Hair follicle dermal papilla cell (primary cell): ENCODE measurements around the gene KRT6C. TPM values are rescaled to one million over a fixed set of nuclear protein-coding genes. Genes with fewer than 3 reads are reported as not detected.

ENCODE experiments used
- total RNA-seq: library from RNA; depleted of rRNA; stranded (reverse); fragments of >200 nt; gene quantifications from 2 replicates; pipeline ENCODE4 v1.2.3, GENCODE V29; 2012

Gene KRT6C
- total RNA-seq: not detected in 2 replicates

GRCh38 chr12:52473768-52474167, at the start of gene KRT6C:
Gene KRT6C (minus strand): TSS chr12:52473805. CDS start chr12:52473737, 68 bp downstream.

GRCh38 chr12:52519826-52520662, 46.4 kb upstream of the KRT6C start, which contains the start of gene KRT5:
Gene KRT5 (minus strand): TSS chr12:52520394. CDS start chr12:52520296, 98 bp downstream.

GRCh38 chr12:52493172-52493571, 19.6 kb upstream of the KRT6C start, which contains the start of gene KRT6A:
Gene KRT6A (minus strand): TSS chr12:52493257. CDS start chr12:52493188, 69 bp downstream.

GRCh38 chr12:52452101-52452500, 21.5 kb downstream of the KRT6C start, which contains the start of gene KRT6B:
Gene KRT6B (minus strand): TSS chr12:52452146. CDS start chr12:52452078, 68 bp downstream.

GRCh38 chr12:52434081-52434733, 39.4 kb downstream of the KRT6C start, which contains the start of gene KRT75:
Gene KRT75 (minus strand): TSS chr12:52434371. CDS start chr12:52434304, 67 bp downstream.

Other genes with a start within 250 kb of the KRT6C start
- gene KRT7, start 240.6 kb downstream of the KRT6C start, total RNA-seq: 17.0 and 21.6 TPM in 2 replicates
- gene KRT86, start 199.2 kb downstream of the KRT6C start, total RNA-seq: under 0.01 TPM in 1 of 2 replicates, not detected in the other
- gene KRT81, start 182.3 kb downstream of the KRT6C start, total RNA-seq: 0.12 TPM in 1 of 2 replicates, not detected in the other
- not detected in 2 replicates for gene KRT83, start 152.4 kb downstream of the KRT6C start, total RNA-seq
- gene KRT85, start 106.3 kb downstream of the KRT6C start, total RNA-seq: not detected in 2 replicates
- gene KRT84, start 88.2 kb downstream of the KRT6C start, total RNA-seq: not detected in 2 replicates
- not detected in 2 replicates for gene KRT82, start 67.5 kb downstream of the KRT6C start, total RNA-seq
- gene KRT75, start 39.4 kb downstream of the KRT6C start, total RNA-seq: not detected in 2 replicates
- 1.9 and 4.1 TPM in 2 replicates for gene KRT6B, start 21.7 kb downstream of the KRT6C start, total RNA-seq
- 3.4 and 40.3 TPM in 2 replicates for gene KRT6A, start 19.5 kb upstream of the KRT6C start, total RNA-seq
- 9.4 and 10.5 TPM in 2 replicates for gene KRT5, start 46.6 kb upstream of the KRT6C start, total RNA-seq
- gene KRT71, start 79.3 kb upstream of the KRT6C start, total RNA-seq: not detected in 2 replicates
- gene KRT74, start 100.0 kb upstream of the KRT6C start, total RNA-seq: not detected in 2 replicates
- not detected in 2 replicates for gene KRT72, start 127.7 kb upstream of the KRT6C start, total RNA-seq
- gene KRT73, start 144.8 kb upstream of the KRT6C start, total RNA-seq: not detected in 2 replicates
- gene KRT2, start 178.4 kb upstream of the KRT6C start, total RNA-seq: not detected in 2 replicates
- not detected in 2 replicates for gene KRT1, start 206.6 kb upstream of the KRT6C start, total RNA-seq
- not detected in 2 replicates for gene KRT77, start 229.7 kb upstream of the KRT6C start, total RNA-seq